Omental fat pad (tissue), 4 donors: ENCODE measurements around the gene CECR2. TPM values are rescaled to one million over a fixed set of nuclear protein-coding genes. Genes with fewer than 3 reads are reported as not detected.
A peak's percentile ranks its signal among the peaks of the same experiment; 100 is the strongest.
"Not testable (repeated sequence)": the region's sequence is repeated elsewhere in the genome, so short reads cannot be mapped to it uniquely, and the experiment has no call there.

ENCODE experiments used
- ATAC-seq: fragments of 150-250 bp; one replicate; pipeline ENCODE4 v1.9.1; 2016; ENCODE audit warnings: mild to moderate bottlenecking, moderate library complexity; ENCODE audit not compliant: low FRiP score
- DNase-seq: peaks from one replicate; pipeline ENCODE4 v3.0.0-alpha.2; 2019; ENCODE audit warnings: low spot score
- CTCF ChIP-seq, 3 donors: fragments of 450-650 bp; IDR thresholded peaks; one replicate each; pipeline ENCODE4 v1.5.1; 2016 to 2017; ENCODE audit warnings: antibody characterized with exemption in 3 of 3, mild to moderate bottlenecking in 3 of 3, moderate library complexity in 2 of 3
- total RNA-seq, 4 donors: library from RNA; depleted of rRNA; stranded (reverse); fragments of >200 nt; gene quantifications; one replicate each; pipeline ENCODE4 v1.1.0, GENCODE V29; 2016

The CECR2 gene
- total RNA-seq, 4 donors from 2014 or later: 0.24 to 3.9 (median 0.70) TPM

- ATAC-seq (no peak), DNase-seq (no peak)
- no peak for TF ChIP-seq CTCF (IDR thresholded peaks at IDR 0.05)
Measured at GRCh38 chr22:17552737-17553136, 183.5 kb downstream of the CECR2 start.

- ATAC-seq (no peak), DNase-seq (no peak)
- no peak for TF ChIP-seq CTCF (IDR thresholded peaks at IDR 0.05)
Measured at GRCh38 chr22:17554814-17555213, 185.6 kb downstream of the CECR2 start.

GRCh38 chr22:17559188-17559587, 189.9 kb downstream of the CECR2 start:
- DNase-seq: no peak
- no peak for ATAC-seq
- no peak for TF ChIP-seq CTCF (IDR thresholded peaks at IDR 0.05)

DNA sequence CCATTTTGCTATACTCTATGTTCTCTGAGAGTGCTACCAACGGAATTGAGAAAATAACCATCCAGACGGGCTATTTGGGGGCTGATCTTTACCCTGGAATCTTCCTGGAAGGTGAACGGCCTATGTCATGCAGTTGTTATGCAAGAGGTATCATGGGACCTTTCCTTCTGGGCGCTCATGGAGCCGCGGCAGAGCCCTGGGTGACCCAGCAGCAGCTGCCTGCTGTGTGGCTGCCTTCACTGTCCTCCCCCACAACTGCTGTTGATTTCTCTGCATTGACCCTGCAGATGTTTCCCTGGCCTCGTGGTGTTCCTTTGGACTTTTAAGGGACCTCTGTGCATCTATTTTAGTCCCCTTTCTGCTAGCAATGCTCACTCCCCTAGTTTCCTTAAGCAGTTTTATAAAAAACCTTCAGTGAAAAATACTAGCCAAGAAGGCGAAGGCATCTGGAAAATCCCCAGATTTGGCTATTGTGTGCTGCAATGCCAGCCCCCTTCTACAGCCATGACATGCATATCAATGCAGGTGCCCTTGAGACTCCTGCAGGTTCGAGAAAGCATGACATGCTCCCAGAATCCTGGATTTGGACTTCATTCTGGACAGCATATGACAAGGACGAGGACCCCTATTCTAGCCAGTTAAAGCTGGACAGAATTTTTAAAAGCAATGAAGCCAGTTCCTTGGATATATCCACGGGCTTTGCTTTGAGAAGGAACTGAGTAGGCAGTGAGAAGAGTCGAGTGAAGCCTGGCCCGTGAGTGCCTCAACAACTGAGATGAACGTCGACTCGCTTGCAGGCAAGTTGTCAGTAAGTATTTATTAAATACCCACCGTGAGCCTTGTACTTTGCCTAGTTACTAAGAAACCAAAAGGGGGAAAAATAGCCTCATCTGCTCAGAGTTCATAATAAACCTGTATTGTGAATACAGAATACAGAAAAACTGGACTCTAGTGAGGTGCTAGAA, 193.9 kb downstream of the CECR2 start, which contains the start of gene SLC25A18:
Gene SLC25A18 (plus strand): TSS at position 593 of the 965 bp plus-strand sequence. CDS start 16,447 bp downstream, outside the sequence.
- ATAC-seq (peak; percentile 43), DNase-seq (no peak)
- TF ChIP-seq CTCF (IDR thresholded peaks at IDR 0.05): no peak

DNA sequence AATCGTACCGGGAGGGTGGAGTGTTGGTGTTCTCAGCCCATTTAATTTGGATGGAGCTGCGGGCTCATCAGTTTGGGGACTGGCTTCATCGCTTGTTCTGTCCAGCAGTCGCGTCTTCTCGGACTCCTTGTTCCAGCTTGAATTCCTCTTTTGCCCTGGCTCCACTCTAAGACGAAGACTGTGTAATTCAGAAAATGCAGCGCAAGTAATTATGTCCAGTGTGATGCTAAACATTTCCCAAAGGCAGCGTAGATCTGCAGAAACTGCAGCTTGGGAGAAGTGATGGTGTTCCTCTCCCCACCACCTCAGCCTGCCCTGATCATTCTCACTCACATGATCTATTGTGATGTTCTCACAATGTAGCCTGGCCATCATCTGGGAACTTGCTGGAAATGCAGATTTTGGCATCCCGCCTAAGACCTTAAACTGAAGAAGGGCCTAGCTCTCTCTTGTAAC, 194.7 kb downstream of the CECR2 start:
- no peak for ATAC-seq
- no peak for DNase-seq
- no peak for TF ChIP-seq CTCF (IDR thresholded peaks at IDR 0.05)

GRCh38 chr22:17566016-17566687, 196.9 kb downstream of the CECR2 start:
- DNase-seq, ATAC-seq: not testable (repeated sequence)

- DNase-seq (no peak), ATAC-seq (no peak)
- no peak for TF ChIP-seq CTCF (IDR thresholded peaks at IDR 0.05)
Measured at GRCh38 chr22:17566776-17567175, 197.5 kb downstream of the CECR2 start.
